GM12892 (cell line): Measurements from ENCODE around the gene CD164L2.

Source experiments
- POLR2A ChIP-seq: IDR thresholded peaks from 2 replicates; pipeline ENCODE4 v1.6.1; 2011; ENCODE audit warnings: low read depth, low read length, control low read depth
- TAF1 ChIP-seq: IDR thresholded peaks from 2 replicates; pipeline ENCODE4 v1.6.1; 2011; ENCODE audit warnings: low read depth, mild to moderate bottlenecking, control low read depth, low read length, borderline replicate concordance

DNA sequence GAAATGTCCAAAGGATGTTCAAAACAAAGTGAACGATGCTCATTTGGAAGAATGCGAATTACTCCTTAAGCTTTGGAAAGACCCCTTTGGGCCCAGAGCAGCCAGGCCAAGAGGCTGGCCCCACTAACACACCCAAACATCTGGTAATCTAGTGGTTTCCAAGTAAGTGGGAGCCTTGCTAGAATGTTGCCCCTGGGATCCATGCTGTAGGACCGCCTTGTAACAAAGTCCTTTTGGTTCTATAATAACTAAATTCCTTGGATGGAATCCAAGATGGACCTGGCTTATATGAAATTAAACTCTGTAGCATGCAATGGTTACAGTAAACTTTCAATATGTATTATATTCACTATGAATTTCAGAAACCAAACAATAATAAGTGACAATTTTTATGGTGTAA is 34.6 kb upstream of the CD164L2 start:
- TF ChIP-seq TAF1 (no peak), POLR2A (no peak)
